Keratinocyte (primary cell): ENCODE measurements around the gene RABGAP1. TPM values are rescaled to one million over a fixed set of nuclear protein-coding genes. Genes with fewer than 3 reads are reported as not detected.

Experiments used
- DNase-seq: peaks from one replicate; pipeline ENCODE4 v3.0.0-alpha.2; 2011; ENCODE audit warnings: low read depth, missing footprints, low spot score
- FAIRE-seq: peaks from 2 replicates; lab custom pipeline; 2011; peaks lifted over from hg19 to GRCh38; lab: Jason Lieb, UNC
- H2AFZ ChIP-seq: 2 replicates; pipeline ENCODE4 v1.6.0; 2012; ENCODE audit warnings: low read length, control low read depth, inconsistent platforms; ENCODE audit not compliant: control insufficient read depth
- H3K27ac ChIP-seq: 2 replicates; pipeline ENCODE4 v1.5.1; 2011; ENCODE audit warnings: low read length; ENCODE audit not compliant: control insufficient read depth, insufficient read depth
- H3K27me3 ChIP-seq: 3 replicates; pipeline ENCODE4 v1.6.0; 2011; ENCODE audit warnings: low read length; ENCODE audit not compliant: control insufficient read depth, insufficient read depth; ENCODE audit errors: extremely low read depth
- H3K36me3 ChIP-seq, 2 experiments: 2 replicates in 1 of 2; 3 replicates in 1 of 2; pipeline ENCODE4 v1.5.1; 2011; ENCODE audit warnings: low read length in 2 of 2, mild to moderate bottlenecking in 1 of 2; ENCODE audit not compliant: control insufficient read depth in 2 of 2, insufficient read depth in 2 of 2; ENCODE audit errors: extremely low read depth in 1 of 2
- H3K4me1 ChIP-seq: 3 replicates; pipeline ENCODE4 v1.5.1; 2011; ENCODE audit warnings: low read length; ENCODE audit not compliant: control insufficient read depth, insufficient read depth; ENCODE audit errors: extremely low read depth
- H3K4me2 ChIP-seq: 3 replicates; pipeline ENCODE4 v1.6.0; 2011; ENCODE audit warnings: low read depth, low read length; ENCODE audit not compliant: control insufficient read depth, insufficient read depth; ENCODE audit errors: extremely low read depth
- H3K4me3 ChIP-seq, 3 experiments: fragments of 200-600 bp in 1 of 3; sonication (generic) in 1 of 3; 2 replicates in 2 of 3; 3 replicates in 1 of 3; pipeline ENCODE4 v1.5.1; 2011 to 2016; ENCODE audit warnings: low read length in 3 of 3, mild to moderate bottlenecking in 3 of 3, control low read depth in 2 of 3, inconsistent platforms in 1 of 3, low read depth in 1 of 3, mixed read lengths in 1 of 3, mixed run types in 1 of 3, moderate library complexity in 1 of 3; ENCODE audit not compliant: control insufficient read depth in 2 of 3, insufficient read depth in 2 of 3; ENCODE audit errors: extremely low read depth in 1 of 3
- H3K79me2 ChIP-seq: 2 replicates; pipeline ENCODE4 v1.6.0; 2012; ENCODE audit warnings: low read length; ENCODE audit not compliant: control insufficient read depth, insufficient read depth
- H3K9ac ChIP-seq: 3 replicates; pipeline ENCODE4 v1.6.0; 2011; ENCODE audit warnings: low read length; ENCODE audit not compliant: control insufficient read depth, insufficient read depth; ENCODE audit errors: extremely low read depth
- H3K9me1 ChIP-seq: 3 replicates; pipeline ENCODE4 v1.6.0; 2011; ENCODE audit warnings: low read length; ENCODE audit not compliant: control insufficient read depth, insufficient read depth; ENCODE audit errors: extremely low read depth
- H3K9me3 ChIP-seq: 2 replicates; pipeline ENCODE4 v1.5.1; 2012; ENCODE audit warnings: low read depth, low read length; ENCODE audit not compliant: control insufficient read depth
- H4K20me1 ChIP-seq: 3 replicates; pipeline ENCODE4 v1.6.0; 2011; ENCODE audit warnings: low read length; ENCODE audit not compliant: control insufficient read depth, insufficient read depth; ENCODE audit errors: extremely low read depth
- EZH2 ChIP-seq: IDR thresholded peaks from one replicate; pipeline ENCODE4 v1.6.1; 2012; ENCODE audit warnings: inconsistent platforms, mild to moderate bottlenecking, low read length, moderate library complexity
- dilution Hi-C: fragments of 300-500 bp; cut with MboI; formaldehyde crosslinking; loops from one replicate; pipeline ENCODE4 v1.7.0; 2020; ENCODE audit warnings: low sequenced_read_pairs; ENCODE audit not compliant: extremely low pct_ligation_motif_present
- polyA plus RNA-seq, 5 experiments: library from polyadenylated mRNA; depleted of rRNA in 3 of 5; stranded (reverse) in 3 of 5; stranded (forward) in 1 of 5; unstranded in 1 of 5; fragments of >200 nt; gene quantifications; 1 replicate in 1 of 5; 2 replicates in 3 of 5; 3 replicates in 1 of 5; pipeline versions ENCODE4 v1.2.1 to v1.2.3, GENCODE V29; 2011 to 2012; ENCODE audit warnings: missing spikeins in 2 of 5, low read depth in 1 of 5, low replicate concordance in 1 of 5
- TF ChIP-seq, protein P1 (sequence below), 3 experiments: IDR thresholded peaks in 1 of 3; conservative IDR thresholded peaks in 1 of 3; optimal IDR thresholded peaks in 1 of 3; 2 replicates in 2 of 3; 3 replicates in 1 of 3; pipeline versions ENCODE3 to v1.5.1; 2011; ENCODE audit warnings: low read length in 3 of 3, mild to moderate bottlenecking in 3 of 3, moderate library complexity in 2 of 3, control low read depth in 1 of 3, inconsistent platforms in 1 of 3; ENCODE audit not compliant: insufficient read depth in 2 of 3; ENCODE audit errors: extremely low read depth in 1 of 3

Gene RABGAP1
- polyA plus RNA-seq, 1 donor (not counting 4 experiments of a cell fraction or from before 2014, with no cell fraction given), result 40.6 TPM

DNA sequence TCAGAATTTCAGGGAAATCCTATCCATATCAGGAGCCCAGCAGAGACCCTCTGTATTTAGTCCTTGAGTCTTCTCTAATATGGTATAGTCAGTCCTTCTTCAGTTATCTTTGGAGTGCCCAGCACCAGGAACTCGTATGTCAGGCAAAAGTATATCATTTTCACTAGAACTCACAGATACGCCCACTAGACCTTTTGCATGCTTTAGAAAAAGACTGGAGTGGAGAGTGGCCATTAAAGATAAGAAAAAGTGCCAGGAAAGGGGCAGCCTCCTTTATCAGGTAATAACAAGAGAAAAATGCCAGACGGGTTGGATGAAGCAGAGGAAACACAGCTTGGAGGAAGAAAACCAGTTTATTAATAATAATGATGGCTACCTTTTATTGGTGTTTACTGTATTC lies 156.2 kb downstream of the RABGAP1 start:
- dilution Hi-C loops, result no loop called here
- no peak for TF ChIP-seq EZH2
- TF ChIP-seq, protein P1, sequence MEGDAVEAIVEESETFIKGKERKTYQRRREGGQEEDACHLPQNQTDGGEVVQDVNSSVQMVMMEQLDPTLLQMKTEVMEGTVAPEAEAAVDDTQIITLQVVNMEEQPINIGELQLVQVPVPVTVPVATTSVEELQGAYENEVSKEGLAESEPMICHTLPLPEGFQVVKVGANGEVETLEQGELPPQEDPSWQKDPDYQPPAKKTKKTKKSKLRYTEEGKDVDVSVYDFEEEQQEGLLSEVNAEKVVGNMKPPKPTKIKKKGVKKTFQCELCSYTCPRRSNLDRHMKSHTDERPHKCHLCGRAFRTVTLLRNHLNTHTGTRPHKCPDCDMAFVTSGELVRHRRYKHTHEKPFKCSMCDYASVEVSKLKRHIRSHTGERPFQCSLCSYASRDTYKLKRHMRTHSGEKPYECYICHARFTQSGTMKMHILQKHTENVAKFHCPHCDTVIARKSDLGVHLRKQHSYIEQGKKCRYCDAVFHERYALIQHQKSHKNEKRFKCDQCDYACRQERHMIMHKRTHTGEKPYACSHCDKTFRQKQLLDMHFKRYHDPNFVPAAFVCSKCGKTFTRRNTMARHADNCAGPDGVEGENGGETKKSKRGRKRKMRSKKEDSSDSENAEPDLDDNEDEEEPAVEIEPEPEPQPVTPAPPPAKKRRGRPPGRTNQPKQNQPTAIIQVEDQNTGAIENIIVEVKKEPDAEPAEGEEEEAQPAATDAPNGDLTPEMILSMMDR (optimal IDR thresholded peaks at IDR 0.05 in 1 of 3, IDR thresholded peaks at IDR 0.05 in 1 of 3, conservative IDR thresholded peaks at IDR 0.05 in 1 of 3; ENCODE audit: extremely low read depth in 1 of 3, insufficient read depth in 2 of 3, low read length in 3 of 3), result no peak
- Histone ChIP-seq H3K79me2 (no peaks in the 10 kb centered on the region), H3K4me3 (no peak overlapping the region), H4K20me1 (no peaks in the 10 kb centered on the region), H3K9me3 (no peaks in the 10 kb centered on the region), H3K27ac (no peak overlapping the region), H3K36me3 (peaks cover 17 to 34% of the 10 kb centered on the region in 2 experiments), H3K9ac (no peak overlapping the region), H3K9me1 (no peaks in the 10 kb centered on the region), H2AFZ (no peak overlapping the region), H3K4me1 (no peaks in the 10 kb centered on the region), H3K4me2 (no peak overlapping the region), H3K27me3 (no peaks in the 10 kb centered on the region)
- DNase-seq (no peak), FAIRE-seq (no peak)

DNA sequence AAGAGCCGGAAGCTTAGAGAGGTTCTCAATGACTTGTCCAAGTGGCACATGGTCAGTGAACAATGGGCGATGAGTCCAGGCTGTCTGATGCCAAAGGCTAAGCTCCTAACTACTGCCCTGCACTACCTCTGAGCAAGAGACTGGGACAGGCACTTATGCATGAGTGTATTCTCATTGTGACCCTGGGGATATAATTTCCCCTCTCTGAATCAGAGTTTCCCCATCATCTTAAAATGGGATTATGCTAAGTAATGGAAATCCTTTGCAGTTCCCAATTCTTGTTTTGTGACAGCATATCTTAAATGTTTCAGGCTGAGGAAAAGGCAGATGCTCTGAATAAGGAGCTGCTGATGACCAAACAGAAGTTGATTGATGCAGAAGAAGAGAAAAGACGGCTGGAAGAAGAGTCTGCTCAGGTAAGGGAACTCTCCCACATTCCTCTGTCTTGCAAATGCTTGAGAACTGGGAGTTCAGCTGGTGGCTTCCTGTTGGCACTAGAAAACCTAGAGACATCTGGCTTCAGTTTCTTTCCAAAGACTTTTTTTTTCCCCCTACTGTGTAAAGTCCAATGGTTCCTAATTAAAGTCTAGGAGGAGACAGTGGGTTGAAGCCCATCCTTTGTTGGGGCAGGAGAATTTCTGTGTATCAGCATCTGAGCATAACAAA lies 156.7 kb downstream of the RABGAP1 start:
- TF ChIP-seq, protein P1 (optimal IDR thresholded peaks at IDR 0.05 in 1 of 3, IDR thresholded peaks at IDR 0.05 in 1 of 3, conservative IDR thresholded peaks at IDR 0.05 in 1 of 3; ENCODE audit: extremely low read depth in 1 of 3, insufficient read depth in 2 of 3, low read length in 3 of 3), result no peak
- TF ChIP-seq EZH2, result no peak
- H4K20me1 ChIP-seq, result no peaks in the 10 kb centered on the region
- dilution Hi-C loops, result no loop called here
- peaks cover 16 to 34% of the 10 kb centered on the region in 2 experiments for H3K36me3 ChIP-seq
- FAIRE-seq (no peak), DNase-seq (no peak)
- no peak overlapping the region for H2AFZ ChIP-seq
- H3K4me2 ChIP-seq, result no peak overlapping the region
- H3K27me3 ChIP-seq, result no peaks in the 10 kb centered on the region
- H3K9me3 ChIP-seq, result no peaks in the 10 kb centered on the region
- no peak overlapping the region for H3K27ac ChIP-seq
- H3K4me1 ChIP-seq, result no peaks in the 10 kb centered on the region
- no peak overlapping the region for H3K4me3 ChIP-seq
- no peaks in the 10 kb centered on the region for H3K9me1 ChIP-seq
- no peaks in the 10 kb centered on the region for H3K79me2 ChIP-seq
- no peak overlapping the region for H3K9ac ChIP-seq
